Measurements from ENCODE around the gene FAM241B. TPM values are rescaled to one million over a fixed set of nuclear protein-coding genes. Genes with fewer than 3 reads are reported as not detected.

The FAM241B gene
- total RNA-seq, 1 experiment from 2014 or later, result 18.0 TPM

- Histone ChIP-seq H3K79me2 (ENCODE audit: insufficient read depth, low read length) (no peaks in the 10 kb centered on the region), H3K27me3 (ENCODE audit: insufficient read depth, low read length) (no peaks in the 10 kb centered on the region), H3K36me3 (ENCODE audit: control insufficient read depth in 1 of 2, insufficient read depth in 2 of 2, low read length in 2 of 2) (no peaks in the 10 kb centered on the region), H3K9ac (ENCODE audit: low read length) (no peak overlapping the region), H3K9me2 (ENCODE audit: insufficient read depth) (no peaks in the 10 kb centered on the region), H2AFZ (ENCODE audit: low read depth, low read length, poor library complexity, severe bottlenecking) (no peak overlapping the region), H3K4me2 (ENCODE audit: low read length) (no peak overlapping the region), H3K4me1 (ENCODE audit: control insufficient read depth in 1 of 2, insufficient read depth in 2 of 2, low read length in 2 of 2) (no peaks in the 10 kb centered on the region), H3K9me3 (ENCODE audit: control insufficient read depth in 1 of 2, insufficient read depth in 1 of 2, low read depth in 1 of 2, low read length in 2 of 2) (no peaks in the 10 kb centered on the region), H3K4me3 (replicated peaks in 1 of 2; ENCODE audit: low read depth in 1 of 2, low read length in 2 of 2) (no peak overlapping the region), H4K20me1 (ENCODE audit: insufficient read depth) (no peaks in the 10 kb centered on the region), H3K27ac (ENCODE audit: low read depth, low read length) (no peak overlapping the region)
- intact Hi-C loops (cut with micrococcal nuclease), result no loop called here
- ATAC-seq (no peak), DNase-seq (ENCODE audit: low read depth, low spot score) (no peak)
- TF ChIP-seq POLR2AphosphoS5 (IDR thresholded peaks at IDR 0.05; ENCODE audit: low read depth, low read length) (no peak), CTCF (IDR thresholded peaks at IDR 0.05 in 2 of 3, conservative IDR thresholded peaks at IDR 0.05 in 1 of 3; ENCODE audit: borderline replicate concordance in 1 of 3, insufficient read depth in 1 of 3, low read depth in 2 of 3, low read length in 2 of 3) (no peak), POLR2A (IDR thresholded peaks at IDR 0.05; ENCODE audit: borderline replicate concordance, extremely low read depth, insufficient read depth, insufficient read length) (no peak), TCF7L2 (IDR thresholded peaks at IDR 0.05; ENCODE audit: borderline replicate concordance, extremely low read depth, insufficient read depth, insufficient read length) (no peak)
- RAD21 ChIA-PET (ENCODE audit: low non-redundant PET in 1 of 2, low total read pairs in 2 of 2, uncharacterized antibody in 2 of 2, unreplicated experiment in 2 of 2), result no interaction called here
- no TSS peak for BruUV-seq (replicated peaks)
- POLR2A ChIA-PET, result no interaction called here
- CTCF ChIA-PET, result interaction anchor here (1.0 kb wide), 1 partner anchor 92 kb away, joined by 3 read pairs; no protein-coding TSS in a partner anchor
Observed at GRCh38 chr10:69651362-69651761, 21.3 kb downstream of the FAM241B start.

- Histone ChIP-seq H3K79me2 (ENCODE audit: insufficient read depth, low read length) (no peaks in the 10 kb centered on the region), H3K27me3 (ENCODE audit: insufficient read depth, low read length) (no peaks in the 10 kb centered on the region), H3K4me3 (replicated peaks in 1 of 2; ENCODE audit: low read depth in 1 of 2, low read length in 2 of 2) (no peak overlapping the region), H2AFZ (ENCODE audit: low read depth, low read length, poor library complexity, severe bottlenecking) (no peak overlapping the region), H3K4me1 (ENCODE audit: control insufficient read depth in 1 of 2, insufficient read depth in 2 of 2, low read length in 2 of 2) (no peaks in the 10 kb centered on the region), H3K27ac (ENCODE audit: low read depth, low read length) (no peak overlapping the region), H4K20me1 (ENCODE audit: insufficient read depth) (no peaks in the 10 kb centered on the region), H3K9ac (ENCODE audit: low read length) (no peak overlapping the region), H3K9me3 (ENCODE audit: control insufficient read depth in 1 of 2, insufficient read depth in 1 of 2, low read depth in 1 of 2, low read length in 2 of 2) (no peaks in the 10 kb centered on the region), H3K9me2 (ENCODE audit: insufficient read depth) (no peaks in the 10 kb centered on the region), H3K4me2 (ENCODE audit: low read length) (no peak overlapping the region), H3K36me3 (ENCODE audit: control insufficient read depth in 1 of 2, insufficient read depth in 2 of 2, low read length in 2 of 2) (no peaks in the 10 kb centered on the region)
- ChIA-PET CTCF (interaction anchor here (1.1 to 1.9 kb wide), 2 partner anchors 64 to 244 kb away, joined by 3 to 4 read pairs; no protein-coding TSS in a partner anchor), POLR2A (no interaction called here), RAD21 (ENCODE audit: low non-redundant PET in 1 of 2, low total read pairs in 2 of 2, uncharacterized antibody in 2 of 2, unreplicated experiment in 2 of 2) (no interaction called here)
- intact Hi-C loops (cut with micrococcal nuclease), result no loop called here
- no peak for DNase-seq (ENCODE audit: low read depth, low spot score)
- BruUV-seq (replicated peaks), result no TSS peak
- TF ChIP-seq ZNF274 (IDR thresholded peaks at IDR 0.05; ENCODE audit: low read depth, low read length) (no peak), RAD21 (IDR thresholded peaks at IDR 0.05; ENCODE audit: low read depth) (no peak), SP1 (IDR thresholded peaks at IDR 0.05; ENCODE audit: low read depth) (no peak), SIN3A (IDR thresholded peaks at IDR 0.05; ENCODE audit: low read depth) (no peak), ELF1 (IDR thresholded peaks at IDR 0.05; ENCODE audit: borderline replicate concordance, low read depth) (no peak), EGR1 (IDR thresholded peaks at IDR 0.05; ENCODE audit: low read depth) (no peak), SRF (IDR thresholded peaks at IDR 0.05; ENCODE audit: low read depth) (no peak)
- no peak for ATAC-seq
Observed at GRCh38 chr10:69652111-69652856, 22.2 kb downstream of the FAM241B start.

Measured in HCT116 (cell line).